C4-2B (cell line): ENCODE measurements around the gene ATXN2L.

ENCODE experiments used
- ZFX ChIP-seq: fragments of 450-650 bp; IDR thresholded peaks from 2 replicates; pipeline ENCODE4 v1.6.1; 2017
- TF ChIP-seq, protein P1 (sequence below): fragments of 450-650 bp; conservative IDR thresholded peaks from 2 replicates; pipeline ENCODE4 v1.5.1; 2017; ENCODE audit warnings: mild to moderate bottlenecking

GRCh38 chr16:28834873-28835863 lies 12.4 kb downstream of the ATXN2L start:
- TF ChIP-seq, protein P1, sequence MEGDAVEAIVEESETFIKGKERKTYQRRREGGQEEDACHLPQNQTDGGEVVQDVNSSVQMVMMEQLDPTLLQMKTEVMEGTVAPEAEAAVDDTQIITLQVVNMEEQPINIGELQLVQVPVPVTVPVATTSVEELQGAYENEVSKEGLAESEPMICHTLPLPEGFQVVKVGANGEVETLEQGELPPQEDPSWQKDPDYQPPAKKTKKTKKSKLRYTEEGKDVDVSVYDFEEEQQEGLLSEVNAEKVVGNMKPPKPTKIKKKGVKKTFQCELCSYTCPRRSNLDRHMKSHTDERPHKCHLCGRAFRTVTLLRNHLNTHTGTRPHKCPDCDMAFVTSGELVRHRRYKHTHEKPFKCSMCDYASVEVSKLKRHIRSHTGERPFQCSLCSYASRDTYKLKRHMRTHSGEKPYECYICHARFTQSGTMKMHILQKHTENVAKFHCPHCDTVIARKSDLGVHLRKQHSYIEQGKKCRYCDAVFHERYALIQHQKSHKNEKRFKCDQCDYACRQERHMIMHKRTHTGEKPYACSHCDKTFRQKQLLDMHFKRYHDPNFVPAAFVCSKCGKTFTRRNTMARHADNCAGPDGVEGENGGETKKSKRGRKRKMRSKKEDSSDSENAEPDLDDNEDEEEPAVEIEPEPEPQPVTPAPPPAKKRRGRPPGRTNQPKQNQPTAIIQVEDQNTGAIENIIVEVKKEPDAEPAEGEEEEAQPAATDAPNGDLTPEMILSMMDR, result no peak
- TF ChIP-seq ZFX, result no peak
